Globus pallidus (tissue), 1 donor: ENCODE data around the gene NT5M.

Source experiments
- DNase-seq: peaks from one replicate; pipeline ENCODE4 v3.0.0-alpha.2; 2015; ENCODE audit warnings: low spot score

The NT5M gene

DNA sequence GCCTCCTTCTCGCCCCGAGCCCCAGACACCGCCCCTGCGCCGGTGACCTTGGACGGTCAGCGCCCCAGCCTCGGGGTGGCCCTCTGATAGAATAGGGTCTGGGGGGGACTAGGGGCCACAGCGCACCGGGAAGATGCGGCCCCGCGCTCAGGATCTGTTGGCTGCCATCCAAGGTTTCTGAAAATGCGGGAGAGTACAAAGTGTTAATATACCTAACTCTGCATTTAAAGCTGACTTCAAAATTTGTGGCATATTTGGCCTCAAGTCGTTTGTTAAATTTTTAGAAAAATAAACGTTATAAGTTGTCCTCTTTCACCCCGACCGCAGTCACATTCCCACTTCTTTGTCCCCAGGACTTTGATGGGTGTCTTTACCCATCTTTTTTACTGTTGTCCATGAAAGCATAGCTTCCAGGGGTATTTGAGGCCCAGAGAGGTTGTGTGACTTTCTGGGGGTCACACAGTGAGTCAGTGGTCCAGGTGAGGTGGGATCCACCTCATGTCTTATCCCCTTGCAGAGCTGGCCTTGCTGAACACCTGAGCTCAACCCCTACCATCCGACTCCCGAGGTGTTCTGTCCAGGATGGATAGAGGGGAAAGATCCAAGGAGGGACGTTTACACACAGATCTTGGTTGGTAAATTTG is 796 bp downstream of the NT5M start:
- no peak for DNase-seq

DNA sequence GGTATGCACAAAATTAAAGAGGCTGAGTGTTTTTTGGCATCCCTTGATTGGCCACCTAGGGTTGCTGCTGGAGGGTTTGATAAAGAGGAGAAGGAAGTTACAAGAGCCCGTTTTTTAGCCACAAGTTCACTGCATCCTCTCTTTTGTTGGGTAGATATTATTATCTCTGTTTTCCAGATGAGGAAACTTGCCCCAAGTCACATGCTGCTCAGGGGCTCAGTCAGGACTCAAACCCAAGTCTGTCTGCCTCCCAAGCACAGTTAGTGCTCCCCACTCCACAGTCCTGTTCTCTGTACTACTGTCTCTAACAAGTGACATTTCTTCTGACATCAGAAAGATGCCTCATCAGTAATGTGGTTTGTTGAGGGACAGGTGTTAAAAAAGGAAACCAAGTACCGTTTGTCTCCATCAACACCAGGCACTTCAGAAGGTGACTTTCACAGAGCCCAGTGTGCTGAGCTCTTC is 1.4 kb downstream of the NT5M start:
- DNase-seq: no peak

DNA sequence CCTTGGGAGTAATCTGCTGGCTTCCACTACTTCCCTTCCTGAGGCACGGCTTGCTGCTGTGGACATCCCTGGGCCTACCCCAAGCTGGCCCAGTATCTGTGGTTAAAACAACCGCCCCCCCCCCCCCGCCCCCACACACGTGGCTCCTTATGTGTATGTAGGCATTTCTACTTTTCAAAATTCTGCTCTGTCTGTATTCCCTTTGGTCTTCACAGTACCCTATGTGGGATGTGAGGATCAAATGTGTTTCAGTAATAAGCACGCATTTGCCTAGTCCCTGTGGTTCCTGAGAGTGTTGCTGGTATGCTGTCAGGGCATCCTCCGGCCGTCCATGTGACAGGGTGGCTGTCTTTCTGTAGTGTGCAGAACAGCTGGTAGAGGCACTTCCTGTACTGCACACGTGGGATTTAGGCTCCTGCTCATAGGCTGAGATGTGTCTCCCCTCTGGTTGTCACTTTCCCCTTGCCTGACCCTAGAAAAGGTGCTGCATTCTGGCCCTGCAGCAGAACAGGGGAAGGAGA is 2.2 kb downstream of the NT5M start:
- DNase-seq: peak; percentile 33

DNA sequence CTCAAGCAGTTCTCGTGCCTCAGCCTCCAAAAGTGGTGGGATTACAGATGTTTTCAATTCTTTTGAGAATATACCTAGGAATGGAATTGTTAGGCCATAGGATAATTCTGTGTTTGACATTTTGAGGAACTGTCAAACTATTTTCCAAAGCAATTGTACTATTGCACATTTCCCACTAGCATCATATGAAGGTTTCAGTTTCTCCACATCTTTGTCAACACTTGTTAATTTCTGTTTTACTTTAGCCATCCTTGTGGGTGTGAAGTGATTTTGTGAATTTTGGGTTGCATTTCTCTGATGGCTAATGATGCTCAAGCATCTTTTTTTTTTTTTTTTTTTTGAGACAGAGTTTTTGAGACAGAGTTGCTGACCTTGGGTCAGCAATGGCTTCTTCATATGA is 6.2 kb downstream of the NT5M start:
- DNase-seq: no peak

DNA sequence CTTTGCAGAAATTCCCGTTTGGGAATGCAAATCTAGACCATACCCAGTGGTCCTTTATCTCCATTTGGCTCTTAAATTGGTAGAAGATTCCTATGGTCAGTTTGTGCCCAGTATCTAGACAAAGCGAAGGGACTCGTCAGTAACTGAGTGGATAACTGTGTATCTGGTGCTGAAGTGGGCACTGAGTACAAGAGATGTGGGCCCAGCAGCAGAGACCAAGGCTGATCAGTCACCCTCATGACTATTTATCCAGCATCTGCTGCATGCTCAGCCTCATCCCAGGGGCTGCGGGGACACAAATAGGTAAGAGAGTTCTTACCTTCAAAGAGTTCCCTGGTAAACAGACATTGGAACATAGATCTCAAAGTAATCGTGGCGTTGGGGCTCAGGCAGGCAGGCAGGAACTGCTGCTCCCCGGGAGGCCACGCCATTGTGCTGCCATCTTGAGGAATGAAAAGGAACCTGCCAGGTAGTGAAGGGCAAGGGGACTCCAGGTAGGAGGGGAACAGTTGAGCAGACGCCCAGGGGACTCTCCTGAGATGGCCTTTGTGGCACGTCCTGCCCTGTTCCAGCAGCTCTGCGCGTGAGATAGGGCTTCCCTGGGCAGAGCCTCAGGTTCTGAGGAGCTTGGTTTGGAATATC is 10.3 kb downstream of the NT5M start:
- no peak for DNase-seq

DNA sequence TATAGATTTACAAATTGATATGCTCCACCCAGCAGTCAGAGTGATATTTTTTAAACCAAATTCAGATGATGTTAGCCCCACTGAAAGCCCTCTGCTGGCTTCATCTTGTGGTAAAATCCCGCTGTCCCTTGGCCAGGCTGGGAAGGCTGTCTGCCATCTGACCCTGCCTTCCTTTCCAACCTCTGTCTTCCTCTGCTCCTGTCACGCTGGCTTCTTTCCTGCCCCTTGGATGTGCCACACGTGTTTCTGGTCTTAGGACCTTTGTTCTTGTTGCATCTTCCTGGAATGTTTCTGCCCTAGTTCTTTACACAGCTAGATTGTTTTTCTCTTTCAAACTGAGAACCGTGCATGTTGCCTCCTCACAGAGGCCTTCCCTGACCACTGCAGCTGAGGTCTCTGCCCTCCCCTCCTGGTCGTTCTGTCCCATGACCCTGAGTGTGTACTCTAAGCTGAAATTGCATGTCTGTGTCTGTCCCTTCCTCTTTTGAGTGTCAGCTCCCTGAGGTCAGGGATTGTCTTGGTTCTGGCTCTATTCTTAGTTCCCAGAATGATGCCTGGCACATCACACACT is 11.4 kb downstream of the NT5M start:
- no peak for DNase-seq

DNA sequence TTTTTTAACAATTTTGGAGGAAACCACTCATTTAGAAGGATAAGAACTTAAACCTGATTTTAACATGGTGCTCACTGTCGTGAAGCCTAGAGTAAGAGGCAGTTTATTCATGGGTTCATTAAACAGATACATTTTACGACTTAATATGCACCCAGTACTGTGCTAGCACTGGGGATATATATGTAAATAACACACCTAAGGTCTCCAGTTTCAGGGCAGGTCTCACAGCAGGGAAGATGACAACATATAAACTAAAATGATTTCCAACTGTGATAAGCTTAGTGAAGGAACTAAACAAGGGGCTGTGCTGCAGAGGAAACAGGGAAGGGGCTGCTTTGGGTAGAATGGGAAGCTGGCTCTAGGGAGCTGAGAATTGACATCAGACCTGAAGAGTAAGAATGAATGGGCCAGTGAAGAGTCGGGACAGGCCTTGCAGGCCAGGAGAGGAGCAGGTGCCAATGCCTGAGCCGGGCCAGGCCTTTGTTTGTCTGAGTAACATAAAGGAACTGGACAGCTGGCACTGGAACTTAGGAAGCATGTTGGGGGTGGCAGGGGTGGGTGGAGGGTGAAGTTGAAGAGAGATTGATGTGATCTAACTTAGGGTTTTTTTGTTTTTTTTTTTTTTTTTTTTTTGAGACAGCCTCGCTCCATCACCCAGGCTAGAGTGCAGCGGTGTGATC is 12.1 kb downstream of the NT5M start:
- no peak for DNase-seq

DNA sequence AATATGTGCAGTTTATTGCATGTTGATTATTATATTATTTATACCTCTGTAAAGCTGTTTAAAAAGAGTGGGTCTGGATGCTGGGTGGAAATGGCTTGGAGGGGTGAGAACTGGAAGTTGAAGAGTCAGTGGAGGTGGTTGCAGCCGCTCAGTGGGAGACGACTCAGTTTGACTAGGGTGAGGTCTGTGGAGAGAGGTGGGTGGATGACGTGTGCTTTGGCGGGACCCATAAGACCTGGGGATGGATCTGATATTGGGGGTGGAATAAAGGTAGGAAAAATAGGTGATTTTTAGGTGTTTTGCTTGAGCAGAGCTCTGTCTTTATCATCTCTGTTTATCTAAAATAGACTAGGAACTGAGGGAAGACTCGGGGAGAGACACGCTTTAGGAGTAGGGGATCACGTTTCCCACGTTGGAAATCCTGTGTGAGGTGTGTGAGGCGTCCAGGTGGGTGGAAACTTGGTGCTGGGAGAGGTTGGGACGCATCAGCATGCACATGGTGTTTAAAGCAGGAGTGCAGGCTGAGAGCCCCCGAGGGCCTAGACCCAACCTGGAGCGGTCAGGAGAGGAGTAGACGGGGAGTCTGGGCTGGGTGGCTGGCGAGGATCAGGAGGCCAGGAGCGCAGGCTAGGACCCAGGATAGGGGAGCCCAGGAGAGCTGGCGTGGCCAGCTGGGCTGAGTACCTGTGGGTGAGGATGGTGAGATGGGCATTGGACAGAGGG is 17.2 kb downstream of the NT5M start:
- DNase-seq: no peak

DNA sequence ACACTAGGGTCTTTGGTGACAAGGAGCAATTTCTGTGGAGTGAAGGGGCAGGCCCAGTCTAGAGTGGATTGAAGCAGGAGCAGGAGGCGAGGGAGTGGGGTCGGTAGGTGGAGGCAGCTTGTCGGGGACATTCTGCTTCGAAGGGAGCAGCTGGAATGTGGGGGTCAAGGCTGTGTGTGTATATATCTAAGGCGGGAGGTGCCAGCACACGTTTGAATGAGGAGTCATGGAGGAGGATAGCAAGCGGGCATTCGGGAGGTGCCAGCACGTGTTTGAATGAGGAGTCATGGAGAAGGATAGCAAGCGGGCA is 17.7 kb downstream of the NT5M start:
- DNase-seq: no peak

DNA sequence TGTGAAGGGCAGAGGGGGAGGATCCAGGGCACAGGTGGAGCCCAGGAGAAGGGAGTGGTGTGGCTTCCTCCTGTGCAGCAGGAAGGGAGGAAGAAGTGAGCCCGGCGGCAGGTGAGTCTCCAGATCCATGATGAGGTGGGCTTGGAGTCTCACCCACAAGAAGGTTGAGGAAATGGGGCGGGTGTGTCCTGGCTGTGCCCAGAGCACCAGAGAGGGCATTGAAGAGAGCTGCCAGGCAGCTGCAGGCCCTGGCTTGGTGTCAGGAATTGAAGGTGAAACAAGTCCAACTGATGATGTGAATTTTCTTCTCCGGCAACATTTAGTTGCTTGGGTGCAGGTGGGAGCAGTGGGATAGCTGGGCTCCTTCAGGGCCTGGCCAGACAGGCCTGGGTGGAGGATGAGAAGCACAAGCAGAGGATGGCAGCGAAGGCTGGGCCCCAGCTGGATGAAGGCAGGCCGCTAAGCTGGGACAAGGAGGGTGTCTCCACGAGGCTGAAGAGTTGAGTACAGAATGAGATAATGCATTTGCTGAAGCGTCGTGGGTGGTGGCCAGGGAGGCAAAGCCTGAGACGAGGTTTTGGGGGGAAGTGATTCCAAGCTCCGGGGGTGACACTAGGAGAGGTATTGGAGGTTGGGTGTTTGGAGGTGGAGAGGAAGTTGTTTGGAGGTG is 18.3 kb downstream of the NT5M start:
- no peak for DNase-seq

DNA sequence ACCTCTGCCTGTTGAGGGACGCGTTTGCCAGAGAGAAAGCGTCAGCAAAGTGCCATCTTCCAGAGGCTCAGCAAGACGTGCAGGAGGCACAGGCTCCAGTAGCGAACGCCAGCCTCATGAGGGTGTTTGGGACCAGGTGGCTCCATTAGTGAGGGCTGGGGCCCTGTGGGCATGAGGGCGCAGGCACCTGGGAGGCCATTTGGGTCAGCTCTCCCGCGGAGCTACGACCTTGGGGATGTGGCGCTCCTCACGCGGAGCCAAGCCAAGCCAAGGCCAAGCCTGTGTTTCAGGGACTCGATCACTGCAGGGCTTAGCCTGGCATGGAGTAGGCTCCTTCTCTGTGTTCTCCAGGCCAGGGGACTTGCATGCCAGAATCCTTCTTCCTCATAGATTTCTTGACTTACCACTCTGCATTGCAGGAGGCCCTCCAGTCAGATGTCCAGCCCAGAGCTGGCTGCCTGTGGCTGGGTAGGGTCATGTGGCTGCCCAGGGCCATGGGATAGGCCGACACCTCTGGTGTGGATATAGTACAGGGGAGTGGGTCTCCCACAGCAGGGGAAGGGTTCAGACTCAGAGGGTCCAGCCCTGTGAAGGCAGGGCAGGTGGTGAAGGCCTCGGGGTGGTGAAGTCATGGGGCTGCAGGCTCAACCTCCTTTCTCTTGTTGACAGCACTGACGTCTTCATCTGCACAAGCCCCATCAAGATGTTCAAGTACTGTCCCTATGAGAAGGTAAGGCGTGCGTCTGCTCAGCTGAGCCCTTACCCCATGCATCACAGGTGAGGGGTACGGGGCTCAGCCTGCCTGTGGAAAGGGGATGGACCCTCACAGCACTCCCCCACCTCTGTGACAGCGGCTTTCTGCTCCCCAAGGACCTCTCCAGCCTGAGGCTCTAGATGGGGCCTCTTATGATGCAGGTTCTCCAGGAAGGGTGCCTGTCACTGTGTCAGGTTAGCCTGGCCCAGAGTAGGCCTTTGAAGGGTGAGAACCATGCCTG is 19.6 kb downstream of the NT5M start:
- no peak for DNase-seq

DNA sequence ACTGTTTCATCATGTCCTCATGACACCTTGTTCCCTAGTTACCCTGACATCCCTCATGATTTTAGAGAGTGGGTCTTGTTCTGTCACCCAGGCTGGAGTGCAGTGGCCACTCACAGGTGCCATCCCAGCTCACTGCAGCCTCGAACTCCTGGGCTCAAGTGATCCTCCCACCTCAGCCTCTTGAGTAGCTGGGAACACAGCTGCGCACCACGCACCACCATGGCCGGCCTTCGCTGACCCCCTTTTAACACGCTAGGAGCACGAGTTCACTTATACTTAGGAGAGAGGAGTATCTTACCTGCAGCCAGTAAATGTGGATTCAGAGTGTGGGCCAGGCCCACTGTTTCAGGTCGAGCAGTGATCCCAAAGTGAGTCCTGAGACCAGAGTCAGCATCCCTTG is 21.4 kb downstream of the NT5M start:
- DNase-seq: no peak

DNA sequence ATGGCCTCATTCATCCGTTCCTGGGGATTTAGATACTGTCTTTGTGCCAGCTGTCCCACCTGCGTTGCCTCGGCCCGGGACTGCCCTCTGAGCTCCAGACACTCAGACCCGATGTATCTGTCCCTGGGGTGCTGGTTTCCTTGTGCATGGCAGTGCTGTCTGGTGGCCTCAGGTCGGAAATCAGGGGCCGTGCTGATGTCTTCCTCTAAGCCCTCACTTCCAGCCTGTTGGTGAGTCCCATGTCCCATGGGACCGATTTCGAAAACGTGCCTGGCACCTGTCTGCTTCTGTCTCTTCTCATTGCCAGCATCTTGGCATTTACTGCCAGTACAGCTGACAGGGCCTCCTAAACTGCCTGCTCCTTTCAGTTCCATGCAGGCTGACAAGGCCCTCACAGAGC is 22.1 kb downstream of the NT5M start:
- no peak for DNase-seq

DNA sequence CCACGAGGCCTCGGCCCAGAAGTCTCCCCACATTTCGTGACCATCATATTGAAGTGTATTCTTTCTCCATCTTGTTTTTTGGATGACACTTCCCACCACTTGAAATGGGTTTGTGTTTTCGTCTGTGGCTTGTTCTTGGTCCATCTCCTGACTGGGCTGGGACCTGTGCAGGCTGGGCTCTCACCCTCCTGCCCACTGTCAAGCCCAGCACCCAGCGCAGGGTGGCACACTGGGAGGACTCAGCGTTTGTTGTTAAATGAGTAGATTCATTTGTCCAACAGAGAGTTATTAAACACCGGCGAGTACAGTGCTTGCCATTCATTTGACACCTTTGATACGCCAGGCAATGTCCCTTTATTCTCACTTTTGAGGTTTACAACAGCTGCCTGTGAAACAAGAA is 22.6 kb downstream of the NT5M start:
- no peak for DNase-seq

DNA sequence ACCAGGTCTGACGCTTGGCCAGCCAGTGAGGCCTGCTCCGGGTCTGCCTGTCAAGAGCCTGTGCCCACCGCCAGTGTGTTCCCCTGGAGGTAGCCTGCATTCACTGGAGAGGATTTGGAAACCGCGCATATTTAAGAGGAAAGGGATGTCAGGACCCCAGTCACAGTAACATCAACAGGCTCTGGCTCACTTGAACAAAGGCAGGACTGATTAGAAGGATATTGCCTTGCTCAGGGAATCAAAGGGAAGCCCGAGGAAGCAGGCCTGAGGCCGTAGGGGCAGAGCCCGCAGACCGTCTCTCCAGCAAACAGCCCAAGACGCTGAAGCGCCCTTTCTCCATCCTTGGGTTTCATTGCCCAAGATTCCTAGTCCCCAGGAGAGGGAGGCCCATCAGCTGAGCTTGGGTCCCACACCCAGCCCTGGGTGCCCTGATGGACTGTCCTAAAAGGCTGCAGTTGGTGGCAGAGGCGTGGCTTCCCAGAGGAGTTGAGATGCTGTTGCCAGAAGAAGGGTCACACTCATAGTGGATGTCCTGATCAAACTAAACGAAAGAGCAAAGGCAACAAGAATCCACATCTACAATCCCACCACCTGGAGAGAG is 23.2 kb downstream of the NT5M start:
- no peak for DNase-seq

DNA sequence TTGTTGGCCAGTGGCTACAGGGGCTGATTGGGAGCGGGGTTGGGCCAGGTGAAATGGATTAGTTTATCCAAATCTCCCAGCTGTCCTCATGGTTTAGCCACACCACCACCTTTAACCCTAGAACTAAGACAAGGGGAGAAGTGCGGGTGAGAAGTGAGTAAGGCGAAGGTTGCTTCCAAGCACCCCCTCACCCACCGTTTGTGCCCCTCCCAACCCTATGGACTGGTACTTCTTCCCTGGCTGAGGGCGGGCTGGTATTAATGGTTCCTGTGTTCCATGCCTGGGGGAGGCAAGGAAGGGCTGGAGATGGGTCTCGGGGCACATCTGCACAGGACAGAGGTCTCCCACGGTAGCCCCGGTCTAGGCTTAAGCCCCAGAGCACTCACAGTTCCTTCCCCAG is 25.1 kb downstream of the NT5M start:
- DNase-seq: no peak

DNA sequence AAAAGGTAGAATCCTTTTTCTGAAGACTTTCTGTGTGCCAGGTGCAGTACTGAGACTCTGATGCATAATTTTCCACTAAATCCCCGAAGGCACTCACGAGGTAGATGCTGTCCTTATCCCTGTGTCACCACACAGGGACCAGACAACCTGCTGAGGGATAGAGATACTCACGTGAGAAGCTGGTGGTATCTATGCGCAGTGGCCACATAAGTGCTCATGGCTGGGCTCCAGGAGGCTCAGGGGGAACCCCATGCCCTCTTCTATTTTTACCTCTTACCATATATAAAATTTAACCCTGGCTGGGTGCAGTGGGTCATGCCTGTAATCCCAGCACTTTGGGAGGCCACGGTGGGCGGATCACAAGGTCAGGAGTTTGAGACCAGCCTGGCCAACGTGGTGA is 38.3 kb downstream of the NT5M start:
- no peak for DNase-seq

DNA sequence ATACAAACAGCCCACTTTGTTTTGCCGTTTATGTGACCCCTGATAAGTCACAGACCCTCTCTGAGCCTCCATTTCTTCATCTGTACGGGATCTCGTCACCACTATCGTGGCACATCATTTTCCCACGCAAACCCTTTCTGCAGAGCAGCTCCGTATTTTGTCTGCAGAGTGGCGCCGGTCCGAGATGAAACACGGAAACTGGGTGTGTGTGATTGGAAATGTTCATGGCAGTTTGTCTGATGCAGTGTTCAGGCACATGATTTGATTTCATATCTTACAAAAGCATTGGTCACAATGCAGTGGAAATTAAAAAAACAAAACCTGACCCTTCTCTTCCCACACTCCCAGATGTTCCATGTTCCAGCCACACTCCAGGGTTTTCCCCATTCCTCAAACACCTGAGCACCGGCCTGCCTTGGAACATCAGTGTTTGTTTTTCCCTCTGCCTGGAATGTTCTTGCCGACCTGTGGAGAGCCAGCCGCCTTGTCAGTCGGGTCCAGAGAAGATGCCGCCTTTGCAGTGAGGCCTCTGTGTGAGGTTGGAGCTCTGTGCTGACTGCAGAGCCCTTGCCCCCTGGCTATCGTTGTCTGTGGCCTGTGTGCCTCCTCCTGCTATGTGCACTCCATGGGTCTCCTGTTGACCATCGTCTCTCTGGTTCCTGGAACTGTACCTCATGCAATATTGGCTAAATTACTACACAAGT is 39.2 kb downstream of the NT5M start:
- DNase-seq: no peak

DNA sequence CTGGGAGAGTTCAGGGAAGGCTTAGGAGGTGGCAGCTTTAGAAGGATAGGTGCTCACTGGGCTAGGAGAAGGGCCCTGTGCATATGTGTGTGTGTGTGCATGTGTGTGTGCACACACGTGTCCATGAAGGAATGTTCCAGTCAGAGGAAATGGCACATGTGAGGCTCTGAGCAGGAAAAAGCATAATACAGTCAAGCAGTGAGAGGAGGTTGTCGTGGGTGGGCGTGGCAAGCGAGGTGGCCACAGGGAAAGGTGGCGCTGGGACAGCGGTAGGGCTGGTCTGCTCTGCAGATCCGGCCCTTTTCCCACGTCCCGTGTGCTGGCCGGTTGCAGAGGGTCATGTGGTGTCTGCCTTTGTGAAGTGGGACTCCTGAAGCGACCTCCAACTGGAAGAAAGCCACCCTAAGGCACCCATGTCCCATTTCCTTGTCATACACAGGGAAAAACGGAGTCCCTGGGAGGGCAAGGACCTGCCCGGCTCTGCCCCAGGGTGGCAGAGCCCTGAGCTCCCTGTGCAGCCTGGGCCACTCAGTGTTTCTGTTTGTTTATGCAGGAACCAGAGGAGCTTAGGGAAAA is 40.1 kb downstream of the NT5M start:
- no peak for DNase-seq
